ENCODE results near the gene EHBP1L1.

The EHBP1L1 gene

GRCh38 chr11:65595131-65595530 is 19.3 kb downstream of the EHBP1L1 start:
- DNase-seq (ENCODE audit: low read depth in 2 of 2): no peak

DNA sequence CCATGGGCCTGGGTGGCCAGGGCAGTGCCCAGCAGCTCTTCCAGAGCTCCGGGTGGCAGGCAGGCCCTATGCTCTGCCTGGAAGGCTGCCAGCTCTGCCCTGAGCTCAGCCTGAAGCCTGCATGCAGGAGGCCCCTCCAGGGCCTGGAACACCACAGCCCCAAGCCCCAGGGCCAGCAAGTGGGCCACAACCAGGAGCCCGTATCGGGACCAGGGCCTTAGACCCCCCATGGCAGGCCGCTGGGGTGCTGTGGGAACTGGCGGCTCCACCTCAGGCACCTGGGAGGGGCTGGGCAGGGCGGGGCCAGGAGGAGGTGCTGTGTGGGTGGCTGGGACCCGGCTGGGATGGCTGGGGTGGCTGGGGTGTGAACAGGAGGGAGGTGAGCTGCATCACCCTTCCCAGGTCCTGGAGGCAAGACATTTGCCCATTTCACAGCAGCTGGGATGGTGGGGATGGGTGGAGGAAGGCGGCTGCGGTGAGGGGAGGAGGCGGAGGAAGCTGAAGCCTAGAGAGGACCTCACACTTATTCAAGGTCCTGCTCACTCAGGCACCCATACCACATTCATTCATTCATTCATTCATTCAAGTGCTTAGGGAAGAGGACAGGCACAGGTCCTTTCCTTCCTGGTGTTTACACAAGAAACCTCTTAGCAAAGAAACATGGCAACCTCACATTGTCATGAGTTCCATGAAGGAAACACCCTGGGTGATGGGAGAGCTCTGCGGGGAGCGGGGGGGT is 19.9 kb downstream of the EHBP1L1 start, which contains the start of gene KCNK7:
Gene KCNK7 (minus strand): TSS at position 258 of the 739 bp plus-strand sequence. CDS start 28 bp downstream, at position 230.
- no peak for DNase-seq (ENCODE audit: low read depth in 2 of 2)

DNA sequence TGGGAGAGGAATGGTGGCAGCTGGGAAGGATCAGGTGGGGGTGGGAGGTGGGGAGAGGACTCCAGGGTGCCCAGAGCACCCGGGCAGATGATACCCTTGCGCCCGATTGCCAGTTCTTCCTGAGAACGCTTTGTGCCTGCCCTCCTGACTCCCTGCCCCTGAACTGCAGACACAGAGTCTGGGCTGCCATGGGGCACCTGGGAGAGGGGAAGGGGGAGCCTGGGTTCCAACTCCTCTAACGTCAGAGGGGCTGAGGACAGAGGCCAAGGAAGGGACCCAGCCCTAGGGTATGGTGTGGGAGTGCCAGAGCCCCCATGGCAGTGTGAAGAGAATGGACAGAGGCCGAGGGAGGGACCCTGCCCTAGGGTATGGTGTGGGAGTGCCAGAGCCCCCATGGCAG is 20.7 kb downstream of the EHBP1L1 start:
- no peak for DNase-seq (ENCODE audit: low read depth in 2 of 2)

- no peak for DNase-seq (ENCODE audit: low read depth in 2 of 2)
Observed at GRCh38 chr11:65598258-65598699, 22.4 kb downstream of the EHBP1L1 start.

DNA sequence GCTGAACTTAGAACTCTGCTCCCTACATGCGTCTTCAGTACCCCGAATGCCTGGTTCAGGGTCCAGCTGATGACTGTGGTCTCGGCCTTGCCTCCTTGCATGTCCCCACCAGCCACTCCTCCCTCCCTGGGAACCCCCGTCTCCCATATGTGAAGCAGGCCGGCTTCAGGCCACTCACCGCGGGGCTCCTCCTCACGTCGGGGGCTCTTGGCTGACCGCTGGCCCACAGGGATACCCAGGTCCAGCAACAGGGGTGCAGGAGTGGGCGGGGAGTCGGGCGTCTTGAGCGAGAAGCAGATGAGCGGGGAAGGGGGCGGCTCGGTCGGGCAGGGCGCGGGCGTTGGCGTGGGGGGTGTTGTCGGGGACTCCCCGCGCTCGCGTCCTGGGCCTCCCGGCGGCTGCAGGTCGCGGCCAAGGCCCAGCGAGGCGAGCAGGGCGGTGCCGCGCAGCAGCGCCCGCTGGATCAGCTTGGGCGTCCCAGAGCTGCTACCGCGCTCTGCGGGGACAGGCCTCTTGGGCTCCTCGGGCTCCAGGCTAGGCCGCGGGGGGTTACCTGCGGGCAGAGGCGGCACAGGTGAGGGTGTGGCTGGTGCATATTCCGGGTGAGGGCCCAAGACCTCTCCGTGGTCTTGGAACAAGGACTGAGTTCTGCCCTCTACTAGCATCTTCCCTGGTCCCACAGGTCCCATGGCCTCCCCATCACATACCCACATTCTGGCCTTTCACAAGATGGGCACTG is 23.5 kb downstream of the EHBP1L1 start:
- DNase-seq (ENCODE audit: low read depth in 2 of 2): no peak

DNA sequence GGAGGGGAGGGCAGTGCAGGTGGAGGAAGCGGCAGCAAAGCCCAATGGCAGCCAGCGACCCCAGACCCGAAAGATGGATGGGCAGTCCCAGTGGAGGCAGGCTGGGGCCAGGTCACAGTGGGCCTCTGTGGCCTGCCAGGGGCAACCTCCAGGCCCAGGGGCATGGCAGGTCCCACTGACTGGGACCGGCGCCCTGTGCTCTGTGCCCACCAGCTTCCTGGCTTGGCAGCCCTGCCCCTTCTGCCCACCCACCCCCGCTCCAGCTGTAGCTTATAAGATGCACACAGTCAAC is 24.0 kb downstream of the EHBP1L1 start:
- DNase-seq (ENCODE audit: low read depth in 2 of 2): no peak

- no peak for DNase-seq (ENCODE audit: low read depth in 2 of 2)
Observed at GRCh38 chr11:65604258-65604657, 28.4 kb downstream of the EHBP1L1 start.

- DNase-seq (ENCODE audit: low read depth in 2 of 2): no peak
Observed at GRCh38 chr11:65606876-65607613, 31.2 kb downstream of the EHBP1L1 start.

DNA sequence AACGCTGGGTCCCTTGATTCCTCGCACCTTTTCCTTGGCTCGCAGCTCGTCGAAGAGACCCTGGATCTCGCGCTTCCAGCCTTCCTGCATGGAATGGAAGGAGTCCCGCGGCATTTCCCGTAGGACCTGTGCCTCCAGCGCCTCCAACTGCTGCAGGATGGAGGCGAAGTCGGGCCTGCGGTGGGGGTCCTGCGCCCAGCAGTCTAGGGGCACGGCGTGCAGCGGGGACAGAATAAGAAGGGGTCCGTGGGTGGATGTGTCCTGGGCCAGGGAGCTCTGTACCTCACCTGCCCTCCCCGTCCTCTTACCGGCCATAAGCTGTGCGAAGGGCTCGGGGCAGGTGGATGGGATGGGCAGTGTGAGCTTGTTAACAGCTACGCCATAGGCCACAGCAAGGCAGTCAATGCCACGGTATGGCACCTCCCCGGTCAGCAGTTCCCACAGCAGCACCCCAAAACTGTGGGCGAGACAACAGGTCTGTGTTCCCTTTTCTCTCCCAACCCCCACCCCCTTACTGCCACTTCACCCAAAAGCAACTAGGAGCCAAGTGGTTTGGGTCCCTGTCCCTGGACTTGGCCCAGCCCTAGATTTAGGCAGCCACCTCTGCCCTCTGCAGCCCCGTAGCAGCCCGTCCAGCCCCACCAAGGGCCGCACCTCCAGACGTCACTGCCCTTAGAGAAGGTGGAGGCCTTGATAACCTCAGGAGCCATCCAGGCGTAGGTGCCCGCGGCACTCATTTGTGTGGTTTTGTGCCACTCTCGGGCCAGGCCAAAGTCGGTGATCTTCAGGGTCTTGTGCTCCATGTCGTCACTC is 32.0 kb downstream of the EHBP1L1 start:
- DNase-seq (ENCODE audit: low read depth in 2 of 2): no peak

DNA sequence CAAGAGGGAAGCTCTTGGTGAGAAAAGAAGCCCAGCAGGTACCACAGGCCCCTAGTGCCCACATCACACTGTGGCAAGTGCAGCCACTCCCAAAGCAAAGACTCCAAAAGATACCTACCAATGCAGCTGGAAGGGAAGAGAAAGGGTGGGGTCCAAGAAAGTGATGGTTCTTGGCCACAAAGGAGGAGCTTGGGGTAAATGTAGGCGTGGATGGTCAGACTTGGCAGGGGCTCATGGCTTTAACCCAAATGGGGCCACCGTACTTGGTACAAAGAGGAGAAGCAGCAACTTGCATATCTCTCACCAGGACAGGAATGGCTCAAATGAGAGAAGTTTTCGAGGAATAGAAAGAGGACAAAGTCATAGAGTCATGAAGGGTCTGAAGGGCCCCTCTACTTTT is 33.4 kb downstream of the EHBP1L1 start:
- DNase-seq (ENCODE audit: low read depth in 2 of 2): no peak

- no peak for DNase-seq (ENCODE audit: low read depth in 2 of 2)
Observed at GRCh38 chr11:65609665-65610064, 33.8 kb downstream of the EHBP1L1 start.

GRCh38 chr11:65610404-65610803 is 34.6 kb downstream of the EHBP1L1 start:
- DNase-seq (ENCODE audit: low read depth in 2 of 2): no peak

DNA sequence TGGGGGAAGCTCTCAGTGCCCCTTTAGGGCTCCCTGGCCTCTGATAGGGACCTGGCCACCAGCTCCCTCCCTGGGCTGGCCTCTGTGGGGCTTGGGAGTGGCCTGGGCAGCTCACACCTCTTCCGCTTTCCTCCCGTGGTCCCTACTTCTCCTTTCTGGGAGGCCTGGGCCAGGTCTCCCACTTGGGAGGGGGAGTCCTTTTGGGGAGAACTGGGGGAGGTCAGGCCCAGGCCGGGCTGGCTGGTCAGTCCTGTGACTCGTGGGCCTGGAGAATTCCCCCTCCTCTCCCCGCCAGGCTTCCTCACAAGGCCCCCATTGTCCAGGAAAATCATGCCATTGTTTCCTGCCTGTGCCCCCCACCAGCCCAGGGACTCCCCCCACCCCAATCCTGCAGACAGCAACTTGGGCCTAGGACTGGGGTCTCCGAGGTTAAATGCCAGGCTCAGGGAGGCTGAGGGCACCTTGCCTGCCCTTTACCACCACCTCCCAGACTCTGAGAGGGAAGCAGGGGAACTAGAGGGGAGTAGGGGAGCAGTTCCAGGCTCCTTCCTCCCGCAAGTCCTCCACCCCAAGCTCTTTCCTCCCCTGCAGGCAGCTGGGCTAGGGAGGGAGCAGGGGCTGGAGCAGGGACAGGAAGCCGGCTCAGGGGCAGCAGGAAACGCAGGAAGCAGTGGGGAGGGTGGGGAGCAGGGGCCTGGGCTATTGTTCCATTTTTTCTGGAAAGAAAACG is 35.3 kb downstream of the EHBP1L1 start:
- DNase-seq (ENCODE audit: low read depth in 2 of 2): no peak

- DNase-seq (ENCODE audit: low read depth in 2 of 2): no peak
Observed at GRCh38 chr11:65611758-65612603, 36.1 kb downstream of the EHBP1L1 start.

DNA sequence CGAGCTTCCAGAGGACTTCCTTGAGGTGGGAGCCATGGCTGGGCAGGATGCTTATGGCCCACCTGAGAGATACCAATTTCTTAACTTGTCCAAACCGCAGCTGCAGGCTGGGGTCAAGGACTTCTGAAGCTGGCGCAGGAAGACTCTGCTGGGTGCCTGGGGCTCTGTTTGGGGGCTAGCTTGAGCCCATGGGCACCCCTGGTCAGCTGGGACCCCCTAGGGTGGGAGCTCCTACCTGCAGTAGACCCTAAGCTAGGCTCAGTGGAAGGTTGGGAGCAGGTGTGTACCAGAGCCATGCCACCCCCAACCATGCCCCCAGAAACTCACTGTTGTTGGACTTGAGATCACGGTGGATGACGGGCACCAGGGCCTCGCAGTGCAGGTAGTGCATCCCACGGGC is 36.8 kb downstream of the EHBP1L1 start:
- no peak for DNase-seq (ENCODE audit: low read depth in 2 of 2)

DNA sequence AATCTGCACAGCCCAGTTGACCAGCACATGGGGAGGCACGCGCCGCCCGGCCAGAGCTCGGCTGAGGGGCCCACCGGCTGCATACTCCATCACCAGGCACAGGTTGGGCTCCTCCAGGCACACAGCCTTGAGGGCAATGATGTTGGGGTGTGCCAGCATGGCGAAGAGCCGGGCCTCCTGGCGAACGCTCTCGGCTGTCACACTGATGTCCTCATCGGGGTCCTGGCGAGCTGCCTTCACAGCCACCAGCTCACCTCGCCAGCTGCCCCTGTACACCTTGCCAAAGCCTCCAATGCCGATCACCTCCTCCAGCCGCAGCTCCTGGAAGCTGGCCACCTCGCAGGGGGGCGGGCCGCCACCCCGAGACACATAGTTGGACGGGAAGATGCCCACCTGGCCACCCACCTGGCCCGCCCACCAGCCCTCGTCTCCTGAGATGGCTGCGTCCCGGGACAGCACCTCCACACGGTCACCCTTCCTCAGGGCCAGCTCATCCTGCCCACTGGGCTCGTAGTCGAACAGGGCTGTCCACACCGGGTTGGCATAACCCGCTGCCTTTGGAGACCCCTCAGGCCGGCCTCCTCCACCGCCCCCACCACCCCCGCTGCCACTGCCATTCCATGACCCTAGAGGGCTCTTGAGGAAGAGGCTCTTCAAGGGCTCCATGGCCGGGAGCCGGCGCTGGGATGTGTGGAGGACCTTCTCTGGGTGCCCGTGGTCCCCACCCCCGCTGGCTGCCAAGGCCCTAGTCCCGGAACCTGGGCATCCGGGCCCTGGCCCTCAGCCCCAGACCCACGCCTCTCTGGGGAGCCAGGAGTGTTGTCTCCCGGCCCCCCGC is 37.5 kb downstream of the EHBP1L1 start:
- DNase-seq (ENCODE audit: low read depth in 2 of 2): no peak

- peak; percentile 100 for DNase-seq (ENCODE audit: low read depth in 2 of 2)
Observed at GRCh38 chr11:65615229-65615949, 39.5 kb downstream of the EHBP1L1 start, which contains the start of gene PCNX3. PCNX3 (plus strand) TSS chr11:65615776; CDS start chr11:65616312, 536 bp downstream.

GRCh38 chr11:65615950-65616574 is 40.2 kb downstream of the EHBP1L1 start:
- peak in 1 of 2 donors; percentile 43 for DNase-seq (ENCODE audit: low read depth in 2 of 2)
